Astrocyte (in vitro differentiated cells and primary cell): ENCODE measurements around the gene CDH11. TPM values are rescaled to one million over a fixed set of nuclear protein-coding genes. Genes with fewer than 3 reads are reported as not detected.

Source experiments
- DNase-seq: peaks from one replicate; pipeline ENCODE4 v3.0.0-alpha.2; 2010; ENCODE audit warnings: low read depth
- FAIRE-seq: peaks from 2 replicates; lab custom pipeline; 2011; peaks lifted over from hg19 to GRCh38; lab: Jason Lieb, UNC
- H2AFZ ChIP-seq: 2 replicates; pipeline ENCODE4 v1.6.0; 2012; ENCODE audit warnings: low read depth, low read length, inconsistent platforms
- H3K27ac ChIP-seq: 2 replicates; pipeline ENCODE4 v1.5.1; 2011; ENCODE audit warnings: low read depth, low read length, inconsistent platforms
- H3K27me3 ChIP-seq: 2 replicates; pipeline ENCODE4 v1.6.0; 2011; ENCODE audit warnings: low read length, inconsistent platforms; ENCODE audit not compliant: insufficient read depth
- H3K36me3 ChIP-seq: 2 replicates; pipeline ENCODE4 v1.5.1; 2011; ENCODE audit warnings: low read length, inconsistent platforms; ENCODE audit not compliant: insufficient read depth
- H3K4me1 ChIP-seq: 2 replicates; pipeline ENCODE4 v1.5.1; 2011; ENCODE audit warnings: low read length, inconsistent platforms; ENCODE audit not compliant: insufficient read depth
- H3K4me2 ChIP-seq: 2 replicates; pipeline ENCODE4 v1.6.0; 2012; ENCODE audit warnings: low read length, inconsistent platforms
- H3K4me3 ChIP-seq: 2 replicates; pipeline ENCODE4 v1.5.1; 2011; ENCODE audit warnings: low read depth, mild to moderate bottlenecking, low read length, inconsistent platforms; ENCODE audit not compliant: insufficient read depth
- H3K79me2 ChIP-seq: 2 replicates; pipeline ENCODE4 v1.6.0; 2012; ENCODE audit warnings: mild to moderate bottlenecking, low read length, inconsistent platforms; ENCODE audit not compliant: insufficient read depth
- H3K9ac ChIP-seq: 2 replicates; pipeline ENCODE4 v1.6.0; 2012; ENCODE audit warnings: mild to moderate bottlenecking, low read length, inconsistent platforms
- H3K9me3 ChIP-seq: 2 replicates; pipeline ENCODE4 v1.5.1; 2012; ENCODE audit warnings: low read depth, mild to moderate bottlenecking, low read length, inconsistent platforms; ENCODE audit not compliant: insufficient read depth
- H4K20me1 ChIP-seq: 2 replicates; pipeline ENCODE4 v1.6.0; 2012; ENCODE audit warnings: low read length, inconsistent platforms; ENCODE audit not compliant: insufficient read depth
- H3K27ac Mint-ChIP-seq: one replicate; pipeline ENCODE4 v1.8.0; 2021; ENCODE audit warnings: mild to moderate bottlenecking, mixed read lengths; ENCODE audit not compliant: unreplicated experiment
- H3K27me3 Mint-ChIP-seq: one replicate; pipeline ENCODE4 v1.8.0; 2021; ENCODE audit warnings: low read depth, mixed read lengths; ENCODE audit not compliant: unreplicated experiment
- H3K36me3 Mint-ChIP-seq: one replicate; pipeline ENCODE4 v1.8.0; 2021; ENCODE audit warnings: low read depth, mixed read lengths; ENCODE audit not compliant: unreplicated experiment
- H3K4me1 Mint-ChIP-seq: one replicate; pipeline ENCODE4 v1.8.0; 2021; ENCODE audit warnings: low read depth, mixed read lengths; ENCODE audit not compliant: unreplicated experiment
- H3K4me3 Mint-ChIP-seq: one replicate; pipeline ENCODE4 v1.8.0; 2021; ENCODE audit warnings: mild to moderate bottlenecking, moderate library complexity, mixed read lengths; ENCODE audit not compliant: unreplicated experiment
- H3K9me3 Mint-ChIP-seq: one replicate; pipeline ENCODE4 v1.8.0; 2021; ENCODE audit warnings: mild to moderate bottlenecking, mixed read lengths; ENCODE audit not compliant: unreplicated experiment
- CTCF ChIP-seq: IDR thresholded peaks from 2 replicates; pipeline ENCODE4 v1.5.1; 2011; ENCODE audit warnings: low read depth, mild to moderate bottlenecking, inconsistent platforms, low read length, moderate library complexity; ENCODE audit not compliant: insufficient read depth
- EZH2 ChIP-seq: IDR thresholded peaks from 2 replicates; pipeline ENCODE4 v1.6.1; 2012; ENCODE audit warnings: mild to moderate bottlenecking, low read length, inconsistent platforms; ENCODE audit not compliant: insufficient read depth
- total RNA-seq: library from RNA; stranded (reverse); gene quantifications from 2 replicates; pipeline ENCODE4 v1.2.1, GENCODE V29; 2021

CDH11 gene
- total RNA-seq, 1 donor from 2014 or later: 313 TPM

- no peaks in the 10 kb centered on the region for H3K9me3 Mint-ChIP-seq
These were observed 128.4 kb downstream of the CDH11 start for GRCh38 chr16:64993464-64993863.

GRCh38 chr16:64991001-64991400, 130.9 kb downstream of the CDH11 start:
- Histone ChIP-seq H3K27me3 (no peaks in the 10 kb centered on the region), H3K9me3 (no peaks in the 10 kb centered on the region), H3K4me1 (no peaks in the 10 kb centered on the region), H4K20me1 (peaks cover 50% of the 10 kb centered on the region), H3K4me3 (no peak overlapping the region), H3K4me2 (no peak overlapping the region), H3K79me2 (peaks cover 34% of the 10 kb centered on the region), H2AFZ (no peak overlapping the region), H3K36me3 (peaks cover 74% of the 10 kb centered on the region), H3K27ac (no peak overlapping the region), H3K9ac (no peak overlapping the region)
- no peaks in the 10 kb centered on the region for H3K27me3 Mint-ChIP-seq
- no peaks in the 10 kb centered on the region for H3K9me3 Mint-ChIP-seq
- TF ChIP-seq EZH2 (no peak), CTCF (no peak)
- H3K4me1 Mint-ChIP-seq: peaks cover 7% of the 10 kb centered on the region
- DNase-seq (no peak), FAIRE-seq (no peak)
- H3K27ac Mint-ChIP-seq: no peak overlapping the region
- H3K4me3 Mint-ChIP-seq: no peak overlapping the region
- peaks cover 37% of the 10 kb centered on the region for H3K36me3 Mint-ChIP-seq

More at GRCh38 chr16:64993464-64993863, 128.4 kb downstream of the CDH11 start:
- no peak for TF ChIP-seq EZH2
- no peak for TF ChIP-seq CTCF
- Mint-ChIP-seq H3K36me3 (peaks cover 32% of the 10 kb centered on the region), H3K27me3 (no peaks in the 10 kb centered on the region), H3K4me3 (no peak overlapping the region), H3K4me1 (peaks cover 7% of the 10 kb centered on the region), H3K27ac (no peak overlapping the region)
- DNase-seq: no peak
- Histone ChIP-seq H3K4me2 (no peak overlapping the region), H3K27me3 (no peaks in the 10 kb centered on the region), H3K36me3 (peaks cover 69% of the 10 kb centered on the region), H3K9me3 (no peaks in the 10 kb centered on the region), H2AFZ (no peak overlapping the region), H3K4me3 (no peak overlapping the region), H3K9ac (no peak overlapping the region), H4K20me1 (peaks cover 66% of the 10 kb centered on the region), H3K79me2 (peaks cover 41% of the 10 kb centered on the region), H3K27ac (no peak overlapping the region), H3K4me1 (no peaks in the 10 kb centered on the region)
- FAIRE-seq: no peak

GRCh38 chr16:64990101-64990500, 131.8 kb downstream of the CDH11 start:
- H3K4me2 ChIP-seq: no peak overlapping the region
- no peak overlapping the region for H3K9ac ChIP-seq
- no peaks in the 10 kb centered on the region for H3K9me3 ChIP-seq
- Mint-ChIP-seq H3K36me3 (peaks cover 32% of the 10 kb centered on the region), H3K27me3 (no peaks in the 10 kb centered on the region), H3K4me3 (no peak overlapping the region), H3K9me3 (no peaks in the 10 kb centered on the region), H3K4me1 (peaks cover 4% of the 10 kb centered on the region), H3K27ac (no peak overlapping the region)
- TF ChIP-seq EZH2 (no peak), CTCF (no peak)
- H3K79me2 ChIP-seq: peaks cover 25% of the 10 kb centered on the region
- peak; percentile 25 for DNase-seq
- H4K20me1 ChIP-seq: peaks cover 41% of the 10 kb centered on the region
- peaks cover 83% of the 10 kb centered on the region for H3K36me3 ChIP-seq
- no peak overlapping the region for H3K4me3 ChIP-seq
- H2AFZ ChIP-seq: no peak overlapping the region
- H3K4me1 ChIP-seq: no peaks in the 10 kb centered on the region
- H3K27ac ChIP-seq: no peak overlapping the region
- FAIRE-seq: no peak
- H3K27me3 ChIP-seq: no peaks in the 10 kb centered on the region
